ENCODE results near the gene LUM. TPM values are rescaled to one million over a fixed set of nuclear protein-coding genes. Genes with fewer than 3 reads are reported as not detected.

Gene LUM
- total RNA-seq, 1 experiment from 2014 or later: not detected

GRCh38 chr12:91155990-91156389, 44.7 kb upstream of the LUM start:
- Histone ChIP-seq H2AK5ac (ENCODE audit: insufficient read length, low read length) (no peak overlapping the region), H3T11ph (ENCODE audit: low read length) (no peak overlapping the region), H4K8ac (replicated peaks; ENCODE audit: insufficient read length, low read depth, low read length) (no peak overlapping the region), H2BK120ac (ENCODE audit: low read depth, low read length, poor library complexity, severe bottlenecking) (no peak overlapping the region), H2AFZ (ENCODE audit: low read length) (no peak overlapping the region), H3K14ac (ENCODE audit: insufficient read depth, low read length) (no peak overlapping the region), H2BK12ac (ENCODE audit: insufficient read length, low read depth, low read length) (no peak overlapping the region), H3K18ac (ENCODE audit: insufficient read length, low read depth, low read length) (no peak overlapping the region), H2BK15ac (ENCODE audit: low read depth, low read length) (no peak overlapping the region), H3K23ac (ENCODE audit: insufficient read length, low read depth, low read length) (no peak overlapping the region), H3K4me1 (ENCODE audit: insufficient read depth, low read length) (no peaks in the 10 kb centered on the region; the same call in 1 of the 2 replicates), H4K91ac (ENCODE audit: insufficient read length, low read depth, low read length) (no peak overlapping the region), H2BK5ac (ENCODE audit: insufficient read length, low read length) (no peak overlapping the region), H3K56ac (ENCODE audit: insufficient read length, low read depth, low read length) (no peak overlapping the region), H3K27ac (ENCODE audit: insufficient read length, low read depth, low read length) (no peak overlapping the region), H3K79me2 (ENCODE audit: insufficient read depth, low read length) (no peaks in the 10 kb centered on the region), H3K79me1 (ENCODE audit: insufficient read depth, low read depth, low read length, poor library complexity, severe bottlenecking) (no peaks in the 10 kb centered on the region), H3K23me2 (ENCODE audit: insufficient read length, low read depth, low read length, poor library complexity, severe bottlenecking) (no peaks in the 10 kb centered on the region), H3K9me3 (ENCODE audit: control insufficient read depth, low read depth, low read length) (no peaks in the 10 kb centered on the region), H3K4ac (ENCODE audit: low read depth, low read length) (no peak overlapping the region), H2BK20ac (ENCODE audit: low read depth, low read length, poor library complexity, severe bottlenecking) (no peak overlapping the region), H3K9ac (ENCODE audit: extremely low read depth, insufficient read length, low read length) (no peak overlapping the region), H4K5ac (ENCODE audit: insufficient read length, low read depth, low read length) (no peak overlapping the region), H4K20me1 (ENCODE audit: control insufficient read depth, insufficient read depth, insufficient read length) (no peaks in the 10 kb centered on the region), H3K27me3 (ENCODE audit: insufficient read depth, low read length) (no peaks in the 10 kb centered on the region), H3K4me2 (ENCODE audit: insufficient read depth, insufficient read length, low read length) (no peak overlapping the region)
- no CpG with 5 or more reads among the region's 2 CpGs for WGBS (ENCODE audit: extremely low coverage, insufficient read length, low lambda C conversion rate)
- no peaks in the 10 kb centered on the region for H3K9me3 Mint-ChIP-seq
- H3K4me3 Mint-ChIP-seq: no peak overlapping the region
- TF ChIP-seq CTCF (conservative IDR thresholded peaks at IDR 0.05): no peak
- H3K27ac Mint-ChIP-seq: no peak overlapping the region
- no peaks in the 10 kb centered on the region for H3K36me3 Mint-ChIP-seq (ENCODE audit: insufficient read depth in 1 of 3, low read depth in 3 of 3)
- peaks cover 3 to 4% of the 10 kb centered on the region in 2 experiments; a peak in 2 of 4 replicates for H3K4me1 Mint-ChIP-seq
- H3K27me3 Mint-ChIP-seq (ENCODE audit: low read depth): no peaks in the 10 kb centered on the region
- no peak for DNase-seq

Measured in H9 (cell line).